Measurements from ENCODE around the gene SMAD3. TPM values are rescaled to one million over a fixed set of nuclear protein-coding genes. Genes with fewer than 3 reads are reported as not detected.

SMAD3 gene
- total RNA-seq, 4 donors from 2014 or later = 41.9 to 94.9 (median 56.1) TPM

GRCh38 chr15:67228286-67228685, 162.9 kb downstream of the SMAD3 start:
- no peaks in the 10 kb centered on the region for H3K27me3 ChIP-seq
- TF ChIP-seq, protein P1, sequence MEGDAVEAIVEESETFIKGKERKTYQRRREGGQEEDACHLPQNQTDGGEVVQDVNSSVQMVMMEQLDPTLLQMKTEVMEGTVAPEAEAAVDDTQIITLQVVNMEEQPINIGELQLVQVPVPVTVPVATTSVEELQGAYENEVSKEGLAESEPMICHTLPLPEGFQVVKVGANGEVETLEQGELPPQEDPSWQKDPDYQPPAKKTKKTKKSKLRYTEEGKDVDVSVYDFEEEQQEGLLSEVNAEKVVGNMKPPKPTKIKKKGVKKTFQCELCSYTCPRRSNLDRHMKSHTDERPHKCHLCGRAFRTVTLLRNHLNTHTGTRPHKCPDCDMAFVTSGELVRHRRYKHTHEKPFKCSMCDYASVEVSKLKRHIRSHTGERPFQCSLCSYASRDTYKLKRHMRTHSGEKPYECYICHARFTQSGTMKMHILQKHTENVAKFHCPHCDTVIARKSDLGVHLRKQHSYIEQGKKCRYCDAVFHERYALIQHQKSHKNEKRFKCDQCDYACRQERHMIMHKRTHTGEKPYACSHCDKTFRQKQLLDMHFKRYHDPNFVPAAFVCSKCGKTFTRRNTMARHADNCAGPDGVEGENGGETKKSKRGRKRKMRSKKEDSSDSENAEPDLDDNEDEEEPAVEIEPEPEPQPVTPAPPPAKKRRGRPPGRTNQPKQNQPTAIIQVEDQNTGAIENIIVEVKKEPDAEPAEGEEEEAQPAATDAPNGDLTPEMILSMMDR (IDR thresholded peaks at IDR 0.05) = no peak
- TF ChIP-seq POLR2AphosphoS5 (IDR thresholded peaks at IDR 0.05) = no peak
- no peak for TF ChIP-seq EP300 (IDR thresholded peaks at IDR 0.05)
- no peak overlapping the region for H3K4me3 ChIP-seq
- WGBS = 60% methylated on average over 1 of the region's 1 CpG
- H3K4me1 ChIP-seq = peaks cover 4% of the 10 kb centered on the region
- H3K9me3 ChIP-seq = no peaks in the 10 kb centered on the region
- H3K27ac ChIP-seq = no peak overlapping the region
- DNase-seq (ENCODE audit: low spot score in 2 of 2) = no peak
- peaks cover 36% of the 10 kb centered on the region for H3K36me3 ChIP-seq

DNA sequence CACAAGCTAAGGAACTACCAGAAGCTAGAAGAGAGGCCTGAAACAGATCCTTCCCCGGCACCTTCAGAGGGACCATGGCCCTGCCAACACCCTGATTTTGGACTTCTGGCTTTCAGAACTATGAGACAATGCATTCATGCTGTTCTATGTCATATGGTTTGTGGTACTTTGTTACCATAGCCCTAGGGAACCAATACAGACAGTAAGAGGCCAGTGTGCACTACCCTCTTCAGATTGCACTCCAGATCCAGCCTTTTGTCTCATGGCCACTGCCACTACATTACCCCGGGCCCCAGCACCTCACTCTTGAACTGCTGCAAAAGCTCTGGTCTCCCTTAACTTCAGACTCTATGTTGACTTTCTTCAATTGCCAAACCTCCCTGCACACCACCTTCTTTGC, 165.1 kb downstream of the SMAD3 start:
- Histone ChIP-seq H3K27ac (no peak overlapping the region), H3K36me3 (peaks cover 42% of the 10 kb centered on the region), H3K27me3 (no peaks in the 10 kb centered on the region), H3K4me3 (no peak overlapping the region), H3K4me1 (no peaks in the 10 kb centered on the region), H3K9me3 (no peaks in the 10 kb centered on the region)
- no peak for DNase-seq (ENCODE audit: low spot score in 2 of 2)
- TF ChIP-seq, protein P1 (IDR thresholded peaks at IDR 0.05) = no peak
- TF ChIP-seq POLR2A (IDR thresholded peaks at IDR 0.05) (no peak), EP300 (IDR thresholded peaks at IDR 0.05) (no peak), POLR2AphosphoS5 (IDR thresholded peaks at IDR 0.05) (no peak)
- 91% methylated on average over 2 of the region's 2 CpGs for WGBS

DNA sequence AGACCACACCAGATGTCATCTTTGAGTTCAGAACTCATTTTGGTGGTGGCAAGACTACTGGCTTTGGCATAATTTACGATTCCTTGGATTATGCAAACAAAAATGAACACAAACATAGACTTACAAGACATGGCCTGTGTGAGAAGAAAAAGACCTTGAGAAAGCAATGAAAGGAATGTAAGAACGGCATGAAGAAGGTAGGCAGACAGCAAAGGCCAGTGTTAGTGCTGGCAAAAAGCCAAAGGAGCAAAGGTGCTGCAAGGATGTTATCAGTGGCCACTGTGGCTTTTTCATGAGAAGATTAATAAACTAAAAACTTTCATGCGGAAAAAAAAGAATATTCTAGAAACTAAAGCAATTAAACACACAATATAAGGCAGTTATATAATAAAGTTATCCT, 167.2 kb downstream of the SMAD3 start:
- H3K27ac ChIP-seq = no peak overlapping the region
- DNase-seq (ENCODE audit: low spot score in 2 of 2) = no peak
- H3K4me3 ChIP-seq = no peak overlapping the region
- no peaks in the 10 kb centered on the region for H3K9me3 ChIP-seq
- H3K27me3 ChIP-seq = no peaks in the 10 kb centered on the region
- H3K36me3 ChIP-seq = peaks cover 42% of the 10 kb centered on the region
- TF ChIP-seq POLR2AphosphoS5 (IDR thresholded peaks at IDR 0.05) (no peak), POLR2A (IDR thresholded peaks at IDR 0.05) (no peak), EP300 (IDR thresholded peaks at IDR 0.05) (no peak)
- TF ChIP-seq, protein P1 (IDR thresholded peaks at IDR 0.05) = no peak
- no peaks in the 10 kb centered on the region for H3K4me1 ChIP-seq
- 83% methylated on average over 3 of the region's 3 CpGs for WGBS

DNA sequence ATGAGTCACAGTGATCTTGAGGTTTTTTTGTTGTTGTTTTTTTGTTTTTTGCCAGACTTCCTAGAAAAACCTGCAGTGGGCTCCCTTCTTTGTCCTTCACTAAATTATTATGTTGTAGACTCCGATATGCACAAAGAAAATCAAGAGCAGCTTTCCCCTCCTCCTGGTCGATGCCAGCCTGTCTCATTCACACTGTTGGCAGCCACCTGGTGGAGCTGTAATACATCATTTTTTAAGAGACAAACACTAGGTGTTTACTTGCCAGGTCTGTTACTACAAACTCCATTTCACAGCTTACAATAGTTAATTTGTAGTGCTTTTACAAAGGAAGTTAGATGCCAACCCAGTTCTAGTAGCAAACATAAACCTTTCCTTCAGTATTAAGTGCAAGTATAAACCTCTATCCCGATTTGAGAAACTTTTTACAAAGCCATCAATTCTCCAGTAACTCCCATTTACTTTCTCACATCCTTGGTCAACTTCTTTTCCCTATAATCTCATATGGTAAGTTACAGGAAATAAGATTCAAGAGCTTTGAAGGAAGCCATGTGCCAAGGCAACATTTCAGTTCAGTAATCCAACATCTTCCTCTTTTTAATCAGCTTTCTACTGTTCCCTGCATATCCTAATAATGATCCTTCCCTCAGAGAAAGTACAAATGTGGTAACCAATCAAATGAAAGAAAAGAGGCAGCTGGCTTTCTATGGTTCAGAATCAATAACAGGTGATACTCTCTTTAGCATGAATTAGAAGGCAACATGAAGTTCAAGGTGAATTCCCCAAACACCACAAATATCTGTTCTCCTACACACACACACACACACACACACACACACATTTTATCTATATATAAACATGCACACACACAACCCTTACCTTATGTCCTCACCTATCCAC, 175.1 kb downstream of the SMAD3 start:
- Histone ChIP-seq H3K9me3 (no peaks in the 10 kb centered on the region), H3K4me1 (peaks cover 38% of the 10 kb centered on the region), H3K27me3 (no peaks in the 10 kb centered on the region), H3K4me3 (no peak overlapping the region), H3K27ac (no peak overlapping the region), H3K36me3 (no peaks in the 10 kb centered on the region)
- TF ChIP-seq POLR2AphosphoS5 (IDR thresholded peaks at IDR 0.05) (no peak), EP300 (IDR thresholded peaks at IDR 0.05) (no peak), POLR2A (IDR thresholded peaks at IDR 0.05) (no peak)
- TF ChIP-seq, protein P1 (IDR thresholded peaks at IDR 0.05) = no peak
- 35% methylated on average over 3 of the region's 3 CpGs for WGBS
- DNase-seq (ENCODE audit: low spot score in 2 of 2) = no peak

GRCh38 chr15:67241132-67241855, 175.9 kb downstream of the SMAD3 start:
- no peaks in the 10 kb centered on the region for H3K9me3 ChIP-seq
- peaks cover 38% of the 10 kb centered on the region for H3K4me1 ChIP-seq
- no peak overlapping the region for H3K27ac ChIP-seq
- no peak for DNase-seq (ENCODE audit: low spot score in 2 of 2)
- H3K4me3 ChIP-seq = no peak overlapping the region
- TF ChIP-seq POLR2AphosphoS5 (IDR thresholded peaks at IDR 0.05) (no peak), EP300 (IDR thresholded peaks at IDR 0.05) (no peak), POLR2A (IDR thresholded peaks at IDR 0.05) (no peak)
- TF ChIP-seq, protein P1 (IDR thresholded peaks at IDR 0.05) = no peak
- no peaks in the 10 kb centered on the region for H3K27me3 ChIP-seq
- 49% methylated on average over 4 of the region's 4 CpGs for WGBS
- H3K36me3 ChIP-seq = peaks cover 3% of the 10 kb centered on the region

Measured in suprapubic skin (tissue), 4 donors.